DND-41 (cell line): ENCODE data around the gene PKP2.

ENCODE experiments used
- CTCF ChIP-seq: IDR thresholded peaks from 2 replicates; pipeline ENCODE4 v1.5.1; 2012; ENCODE audit warnings: borderline replicate concordance, low read length, moderate library complexity, mild to moderate bottlenecking; ENCODE audit not compliant: poor library complexity, severe bottlenecking; ENCODE audit errors: extremely low read depth
- EZH2 ChIP-seq: IDR thresholded peaks from 3 replicates; pipeline ENCODE4 v1.6.1; 2012; ENCODE audit warnings: borderline replicate concordance, low read depth, mild to moderate bottlenecking, moderate library complexity, low read length, inconsistent platforms; ENCODE audit not compliant: severe bottlenecking

- TF ChIP-seq CTCF (no peak), EZH2 (no peak)
These were observed 74.9 kb downstream of the PKP2 start for GRCh38 chr12:32821710-32822109.
